ENCODE measurements around the gene ANO6. TPM values are rescaled to one million over a fixed set of nuclear protein-coding genes. Genes with fewer than 3 reads are reported as not detected.

The ANO6 gene
- total and polyA plus RNA-seq, 2 donors (not counting 1 experiment from before 2014, with no cell fraction given) = 6.6 to 19.5 TPM

DNA sequence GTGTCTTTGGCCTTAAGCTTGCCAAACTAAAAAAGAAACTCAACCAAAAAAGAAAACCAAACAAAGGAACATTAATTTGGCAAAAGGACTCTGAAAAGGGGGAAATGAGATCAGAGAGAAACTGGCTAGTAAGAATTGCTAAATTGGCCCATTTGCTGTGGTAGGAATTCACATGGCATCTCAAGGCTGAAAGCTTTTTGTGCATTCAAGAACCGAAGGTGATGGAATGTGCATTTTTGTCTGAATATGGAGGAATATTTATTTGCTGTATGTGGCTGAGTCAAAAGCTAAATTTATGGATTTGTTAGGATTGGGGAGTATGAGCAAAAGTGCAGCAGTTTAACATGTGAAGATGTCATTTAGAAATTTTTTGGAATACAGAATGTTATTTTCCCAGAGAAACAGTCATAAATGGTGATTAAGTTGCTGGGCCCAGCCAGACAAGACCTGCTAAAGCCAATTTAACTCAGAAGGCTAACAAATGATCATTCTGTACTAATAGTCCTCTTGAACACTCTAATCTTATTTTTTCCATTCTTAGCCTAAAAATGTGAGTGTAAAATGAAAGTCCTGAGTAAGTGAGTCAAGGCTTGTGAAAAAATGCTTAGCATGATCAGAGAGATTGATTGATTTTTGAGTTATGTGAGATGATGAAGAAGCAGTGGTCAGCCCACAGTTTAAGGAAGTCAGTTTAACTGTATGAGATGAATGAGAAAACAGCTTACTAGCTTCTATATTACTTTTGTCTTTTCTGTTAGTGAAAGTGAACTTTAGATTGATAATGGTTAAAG lies 94.1 kb downstream of the ANO6 start:
- no peak for TF ChIP-seq EZH2 (IDR thresholded peaks at IDR 0.05; ENCODE audit: borderline replicate concordance, insufficient read depth, low read depth, low read length, poor library complexity, severe bottlenecking)
- TF ChIP-seq, protein P1, sequence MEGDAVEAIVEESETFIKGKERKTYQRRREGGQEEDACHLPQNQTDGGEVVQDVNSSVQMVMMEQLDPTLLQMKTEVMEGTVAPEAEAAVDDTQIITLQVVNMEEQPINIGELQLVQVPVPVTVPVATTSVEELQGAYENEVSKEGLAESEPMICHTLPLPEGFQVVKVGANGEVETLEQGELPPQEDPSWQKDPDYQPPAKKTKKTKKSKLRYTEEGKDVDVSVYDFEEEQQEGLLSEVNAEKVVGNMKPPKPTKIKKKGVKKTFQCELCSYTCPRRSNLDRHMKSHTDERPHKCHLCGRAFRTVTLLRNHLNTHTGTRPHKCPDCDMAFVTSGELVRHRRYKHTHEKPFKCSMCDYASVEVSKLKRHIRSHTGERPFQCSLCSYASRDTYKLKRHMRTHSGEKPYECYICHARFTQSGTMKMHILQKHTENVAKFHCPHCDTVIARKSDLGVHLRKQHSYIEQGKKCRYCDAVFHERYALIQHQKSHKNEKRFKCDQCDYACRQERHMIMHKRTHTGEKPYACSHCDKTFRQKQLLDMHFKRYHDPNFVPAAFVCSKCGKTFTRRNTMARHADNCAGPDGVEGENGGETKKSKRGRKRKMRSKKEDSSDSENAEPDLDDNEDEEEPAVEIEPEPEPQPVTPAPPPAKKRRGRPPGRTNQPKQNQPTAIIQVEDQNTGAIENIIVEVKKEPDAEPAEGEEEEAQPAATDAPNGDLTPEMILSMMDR (IDR thresholded peaks at IDR 0.05) = no peak
- no peak overlapping the region for H3K27ac ChIP-seq (ENCODE audit: low read length in 2 of 2)
- Mint-ChIP-seq H3K4me3 (no peak overlapping the region), H3K4me1 (peaks cover 2% of the 10 kb centered on the region), H3K27me3 (no peaks in the 10 kb centered on the region), H3K9me3 (ENCODE audit: insufficient read depth) (no peaks in the 10 kb centered on the region), H3K27ac (no peak overlapping the region)
- no peaks in the 10 kb centered on the region for H4K20me1 ChIP-seq (ENCODE audit: control insufficient read depth, insufficient read depth, low read length, poor library complexity, severe bottlenecking)
- H3K36me3 ChIP-seq (replicated peaks in 1 of 2; ENCODE audit: control extremely low read depth in 1 of 2, control insufficient read depth in 1 of 2, extremely low read depth in 1 of 2, insufficient read depth in 2 of 2, low read length in 1 of 2) = peaks cover 3% of the 10 kb centered on the region in 2 experiments
- H2AFZ ChIP-seq (ENCODE audit: insufficient read depth, low read depth, low read length, poor library complexity, severe bottlenecking) = no peak overlapping the region
- POLR2A ChIA-PET = no interaction called here
- H3K4me2 ChIP-seq (replicated peaks; ENCODE audit: low read depth, low read length, poor library complexity, severe bottlenecking) = no peak overlapping the region
- CTCF ChIA-PET = interaction anchor here (1.4 kb wide), 1 partner anchor 139 kb away, joined by 4 read pairs; no protein-coding TSS in a partner anchor
- H3K27me3 ChIP-seq (replicated peaks in 1 of 4; ENCODE audit: control extremely low read depth in 1 of 4, control insufficient read depth in 3 of 4, insufficient read depth in 4 of 4, low read length in 3 of 4) = no peaks in the 10 kb centered on the region
- no peaks in the 10 kb centered on the region for H3K79me2 ChIP-seq (ENCODE audit: control insufficient read depth, insufficient read depth, low read length)
- H3K9me3 ChIP-seq (ENCODE audit: control extremely low read depth in 1 of 3, control insufficient read depth in 2 of 3, insufficient read depth in 1 of 3, low read length in 2 of 3) = no peaks in the 10 kb centered on the region
- intact Hi-C loops (cut with micrococcal nuclease) = no loop called here
- H3K9ac ChIP-seq (ENCODE audit: low read length) = no peak overlapping the region
- 100% methylated on average over 1 of the region's 1 CpG for WGBS (ENCODE audit: insufficient coverage)
- DNase-seq = no peak
- no peak overlapping the region for H3K4me3 ChIP-seq (ENCODE audit: control extremely low read depth in 1 of 5, extremely low read depth in 1 of 5, insufficient read depth in 1 of 5, low read depth in 2 of 5, low read length in 4 of 5)
- H3K4me1 ChIP-seq (ENCODE audit: control insufficient read depth in 2 of 2, insufficient read depth in 2 of 2, low read length in 2 of 2) = no peaks in the 10 kb centered on the region
- ATAC-seq (ENCODE audit: low read depth) = no peak

DNA sequence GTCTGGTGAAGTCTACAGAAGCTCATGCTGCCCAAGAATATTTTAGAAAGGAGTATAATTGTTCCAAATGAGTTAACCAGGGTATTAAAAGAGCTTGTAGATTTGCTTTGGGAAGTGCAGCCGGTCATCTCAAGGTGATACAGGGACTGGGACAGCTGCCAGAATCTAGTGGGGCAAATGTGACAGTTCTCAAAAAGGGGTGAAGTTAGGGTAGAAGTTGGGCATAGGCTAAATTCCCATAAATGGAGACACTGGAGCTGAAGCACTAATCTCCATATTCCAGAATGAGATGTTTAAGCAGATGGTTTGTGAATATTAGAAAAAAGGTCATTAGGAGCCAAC lies 94.7 kb downstream of the ANO6 start:
- POLR2A ChIA-PET = no interaction called here
- Mint-ChIP-seq H3K4me1 (peaks cover 4% of the 10 kb centered on the region), H3K27me3 (no peaks in the 10 kb centered on the region), H3K27ac (no peak overlapping the region), H3K4me3 (no peak overlapping the region), H3K9me3 (ENCODE audit: insufficient read depth) (peaks cover 3% of the 10 kb centered on the region)
- DNase-seq = no peak
- H3K4me2 ChIP-seq (replicated peaks; ENCODE audit: low read depth, low read length, poor library complexity, severe bottlenecking) = no peak overlapping the region
- CTCF ChIA-PET = interaction anchor here (1.4 kb wide), 1 partner anchor 140 kb away, joined by 4 read pairs; no protein-coding TSS in a partner anchor
- peaks cover 3 to 5% of the 10 kb centered on the region in 2 experiments for H3K36me3 ChIP-seq (replicated peaks in 1 of 2; ENCODE audit: control extremely low read depth in 1 of 2, control insufficient read depth in 1 of 2, extremely low read depth in 1 of 2, insufficient read depth in 2 of 2, low read length in 1 of 2)
- H3K79me2 ChIP-seq (ENCODE audit: control insufficient read depth, insufficient read depth, low read length) = no peaks in the 10 kb centered on the region
- H3K9ac ChIP-seq (ENCODE audit: low read length) = no peak overlapping the region
- H4K20me1 ChIP-seq (ENCODE audit: control insufficient read depth, insufficient read depth, low read length, poor library complexity, severe bottlenecking) = no peaks in the 10 kb centered on the region
- H3K27ac ChIP-seq (ENCODE audit: low read length in 2 of 2) = no peak overlapping the region
- H3K4me3 ChIP-seq (ENCODE audit: control extremely low read depth in 1 of 5, extremely low read depth in 1 of 5, insufficient read depth in 1 of 5, low read depth in 2 of 5, low read length in 4 of 5) = no peak overlapping the region
- intact Hi-C loops (cut with micrococcal nuclease) = no loop called here
- no peaks in the 10 kb centered on the region for H3K9me3 ChIP-seq (ENCODE audit: control extremely low read depth in 1 of 3, control insufficient read depth in 2 of 3, insufficient read depth in 1 of 3, low read length in 2 of 3)
- no peak for TF ChIP-seq EZH2 (IDR thresholded peaks at IDR 0.05; ENCODE audit: borderline replicate concordance, insufficient read depth, low read depth, low read length, poor library complexity, severe bottlenecking)
- TF ChIP-seq, protein P1 (IDR thresholded peaks at IDR 0.05) = no peak
- WGBS (ENCODE audit: insufficient coverage) = 100% methylated on average over 1 of the region's 1 CpG
- no peak for ATAC-seq (ENCODE audit: low read depth)
- H2AFZ ChIP-seq (ENCODE audit: insufficient read depth, low read depth, low read length, poor library complexity, severe bottlenecking) = no peak overlapping the region
- no peaks in the 10 kb centered on the region for H3K27me3 ChIP-seq (replicated peaks in 1 of 4; ENCODE audit: control extremely low read depth in 1 of 4, control insufficient read depth in 3 of 4, insufficient read depth in 4 of 4, low read length in 3 of 4)
- no peaks in the 10 kb centered on the region for H3K4me1 ChIP-seq (ENCODE audit: control insufficient read depth in 2 of 2, insufficient read depth in 2 of 2, low read length in 2 of 2)

All from B cell (primary cell).